ENCODE results near the gene BBS4. TPM values are rescaled to one million over a fixed set of nuclear protein-coding genes. Genes with fewer than 3 reads are reported as not detected.
A peak's percentile ranks its signal among the peaks of the same experiment; 100 is the strongest.

Gene BBS4
- total RNA-seq, 4 donors from 2014 or later = 13.9 to 27.9 (median 19.0) TPM

GRCh38 chr15:72735111-72735510 lies 49.1 kb downstream of the BBS4 start:
- H3K4me1 ChIP-seq = no peaks in the 10 kb centered on the region
- peaks cover 36 to 94% (median 72%) of the 10 kb centered on the region in 4 donors for H3K36me3 ChIP-seq
- TF ChIP-seq, protein P1, sequence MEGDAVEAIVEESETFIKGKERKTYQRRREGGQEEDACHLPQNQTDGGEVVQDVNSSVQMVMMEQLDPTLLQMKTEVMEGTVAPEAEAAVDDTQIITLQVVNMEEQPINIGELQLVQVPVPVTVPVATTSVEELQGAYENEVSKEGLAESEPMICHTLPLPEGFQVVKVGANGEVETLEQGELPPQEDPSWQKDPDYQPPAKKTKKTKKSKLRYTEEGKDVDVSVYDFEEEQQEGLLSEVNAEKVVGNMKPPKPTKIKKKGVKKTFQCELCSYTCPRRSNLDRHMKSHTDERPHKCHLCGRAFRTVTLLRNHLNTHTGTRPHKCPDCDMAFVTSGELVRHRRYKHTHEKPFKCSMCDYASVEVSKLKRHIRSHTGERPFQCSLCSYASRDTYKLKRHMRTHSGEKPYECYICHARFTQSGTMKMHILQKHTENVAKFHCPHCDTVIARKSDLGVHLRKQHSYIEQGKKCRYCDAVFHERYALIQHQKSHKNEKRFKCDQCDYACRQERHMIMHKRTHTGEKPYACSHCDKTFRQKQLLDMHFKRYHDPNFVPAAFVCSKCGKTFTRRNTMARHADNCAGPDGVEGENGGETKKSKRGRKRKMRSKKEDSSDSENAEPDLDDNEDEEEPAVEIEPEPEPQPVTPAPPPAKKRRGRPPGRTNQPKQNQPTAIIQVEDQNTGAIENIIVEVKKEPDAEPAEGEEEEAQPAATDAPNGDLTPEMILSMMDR (IDR thresholded peaks at IDR 0.05) = no peak
- TF ChIP-seq POLR2A (IDR thresholded peaks at IDR 0.05; ENCODE audit: low read depth) (no peak), EP300 (IDR thresholded peaks at IDR 0.05) (no peak)
- no peak overlapping the region for H3K27ac ChIP-seq (replicated peaks in 1 of 4)
- no peaks in the 10 kb centered on the region for H3K27me3 ChIP-seq
- intact Hi-C loops (cut with DNase I) = no loop called here
- peak; percentile 4 for DNase-seq (ENCODE audit: extremely low spot score)
- 94% methylated on average over 2 of the region's 2 CpGs for WGBS
- H3K9me3 ChIP-seq = no peaks in the 10 kb centered on the region
- H3K4me3 ChIP-seq = no peak overlapping the region

DNA sequence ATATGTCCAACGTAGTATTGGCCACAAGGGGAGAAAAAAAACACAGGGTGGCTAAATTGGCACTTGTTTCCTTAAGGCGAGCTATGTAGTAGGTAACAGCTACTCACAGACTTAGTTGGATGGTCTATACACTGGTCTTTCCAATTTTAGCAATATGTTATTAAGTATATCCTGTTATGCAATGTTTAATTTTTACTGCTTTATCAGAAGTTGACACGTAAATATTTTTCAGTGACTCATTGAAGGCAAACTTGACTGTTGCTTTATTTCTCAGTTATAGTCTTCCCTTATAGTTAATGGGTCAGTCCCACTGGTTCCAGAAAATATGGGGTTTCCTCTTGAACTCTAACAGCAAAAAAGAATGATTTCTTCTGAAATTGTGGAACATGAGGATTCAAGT lies 51.1 kb downstream of the BBS4 start:
- Histone ChIP-seq H3K27me3 (no peaks in the 10 kb centered on the region), H3K36me3 (peaks cover 36 to 80% (median 64%) of the 10 kb centered on the region in 4 donors), H3K27ac (replicated peaks in 1 of 4) (no peak overlapping the region), H3K4me3 (no peak overlapping the region), H3K4me1 (no peaks in the 10 kb centered on the region), H3K9me3 (no peaks in the 10 kb centered on the region)
- TF ChIP-seq, protein P1 (IDR thresholded peaks at IDR 0.05) = no peak
- no peak for TF ChIP-seq POLR2A (IDR thresholded peaks at IDR 0.05; ENCODE audit: low read depth)
- TF ChIP-seq EP300 (IDR thresholded peaks at IDR 0.05) = no peak
- no peak for TF ChIP-seq POLR2AphosphoS5 (IDR thresholded peaks at IDR 0.05)
- intact Hi-C loops (cut with DNase I) = no loop called here
- 95% methylated on average over 3 of the region's 3 CpGs for WGBS
- no peak for DNase-seq (ENCODE audit: extremely low spot score)

GRCh38 chr15:72737723-72738122 lies 51.7 kb downstream of the BBS4 start:
- no peaks in the 10 kb centered on the region for H3K9me3 ChIP-seq
- WGBS = 88% methylated on average over 1 of the region's 1 CpG
- H3K4me3 ChIP-seq = no peak overlapping the region
- intact Hi-C loops (cut with DNase I) = no loop called here
- no peaks in the 10 kb centered on the region for H3K4me1 ChIP-seq
- H3K36me3 ChIP-seq = peaks cover 36 to 73% (median 58%) of the 10 kb centered on the region in 4 donors
- no peaks in the 10 kb centered on the region for H3K27me3 ChIP-seq
- TF ChIP-seq, protein P1 (IDR thresholded peaks at IDR 0.05) = no peak
- TF ChIP-seq POLR2A (IDR thresholded peaks at IDR 0.05; ENCODE audit: low read depth) = no peak
- no peak for TF ChIP-seq EP300 (IDR thresholded peaks at IDR 0.05)
- no peak for TF ChIP-seq POLR2AphosphoS5 (IDR thresholded peaks at IDR 0.05)
- H3K27ac ChIP-seq (replicated peaks in 1 of 4) = no peak overlapping the region
- peak; percentile 4 for DNase-seq (ENCODE audit: extremely low spot score)

GRCh38 chr15:72740219-72740618 lies 54.2 kb downstream of the BBS4 start:
- TF ChIP-seq POLR2A (IDR thresholded peaks at IDR 0.05; ENCODE audit: low read depth) (no peak), EP300 (IDR thresholded peaks at IDR 0.05) (no peak), POLR2AphosphoS5 (IDR thresholded peaks at IDR 0.05) (no peak)
- TF ChIP-seq, protein P1 (IDR thresholded peaks at IDR 0.05) = no peak
- no peak for DNase-seq (ENCODE audit: extremely low spot score)
- intact Hi-C loops (cut with DNase I) = no loop called here
- H3K4me1 ChIP-seq = no peaks in the 10 kb centered on the region
- no peak overlapping the region for H3K27ac ChIP-seq (replicated peaks in 1 of 4)
- peaks cover 36 to 53% (median 44%) of the 10 kb centered on the region in 4 donors for H3K36me3 ChIP-seq
- H3K27me3 ChIP-seq = no peaks in the 10 kb centered on the region
- H3K4me3 ChIP-seq = no peak overlapping the region
- WGBS = 87% methylated on average over 1 of the region's 1 CpG
- no peaks in the 10 kb centered on the region for H3K9me3 ChIP-seq

- peaks cover 17 to 38% (median 29%) of the 10 kb centered on the region in 4 donors for H3K36me3 ChIP-seq
- no peaks in the 10 kb centered on the region for H3K9me3 ChIP-seq
- H3K4me1 ChIP-seq = peaks cover 0 to 4% (median 0%) of the 10 kb centered on the region in 4 donors
- 83% methylated on average over 2 of the region's 2 CpGs for WGBS
- no peaks in the 10 kb centered on the region for H3K27me3 ChIP-seq
- no peak overlapping the region for H3K4me3 ChIP-seq
- TF ChIP-seq POLR2AphosphoS5 (IDR thresholded peaks at IDR 0.05) (no peak), EP300 (IDR thresholded peaks at IDR 0.05) (no peak), POLR2A (IDR thresholded peaks at IDR 0.05; ENCODE audit: low read depth) (no peak)
- TF ChIP-seq, protein P1 (IDR thresholded peaks at IDR 0.05) = no peak
- peak; percentile 2 for DNase-seq (ENCODE audit: extremely low spot score)
- H3K27ac ChIP-seq (replicated peaks in 1 of 4) = no peak overlapping the region
- intact Hi-C loops (cut with DNase I) = no loop called here
These were observed 63.7 kb downstream of the BBS4 start for GRCh38 chr15:72749700-72750099.

Measured in esophagus muscularis mucosa (tissue), 4 donors.